GM23248 (cell line): ENCODE results near the gene MAML2.

Experiments
- EZH2 ChIP-seq: fragments of 200-600 bp; sonication (generic); IDR thresholded peaks from 2 replicates; pipeline ENCODE4 v1.6.1; 2018; ENCODE audit warnings: antibody characterized with exemption, mild to moderate bottlenecking; ENCODE audit not compliant: insufficient read depth, poor library complexity, severe bottlenecking
- EZH2phosphoT487 ChIP-seq: fragments of 200-600 bp; sonication (generic); IDR thresholded peaks from 2 replicates; pipeline ENCODE4 v1.6.1; 2018; ENCODE audit warnings: antibody characterized with exemption, moderate library complexity, mild to moderate bottlenecking, low read depth; ENCODE audit not compliant: insufficient read depth

GRCh38 chr11:96203567-96204365, 139.2 kb downstream of the MAML2 start:
- TF ChIP-seq EZH2phosphoT487, result no peak
- no peak for TF ChIP-seq EZH2
